ENCODE results near the gene MZT1. TPM values are rescaled to one million over a fixed set of nuclear protein-coding genes. Genes with fewer than 3 reads are reported as not detected.

The MZT1 gene
- total and polyA plus RNA-seq, 10 of the 15 experiments (the other 5 are each of a cell fraction or from before 2014, with no cell fraction given) = 16.2 to 47.6 (median 25.4) TPM

DNA sequence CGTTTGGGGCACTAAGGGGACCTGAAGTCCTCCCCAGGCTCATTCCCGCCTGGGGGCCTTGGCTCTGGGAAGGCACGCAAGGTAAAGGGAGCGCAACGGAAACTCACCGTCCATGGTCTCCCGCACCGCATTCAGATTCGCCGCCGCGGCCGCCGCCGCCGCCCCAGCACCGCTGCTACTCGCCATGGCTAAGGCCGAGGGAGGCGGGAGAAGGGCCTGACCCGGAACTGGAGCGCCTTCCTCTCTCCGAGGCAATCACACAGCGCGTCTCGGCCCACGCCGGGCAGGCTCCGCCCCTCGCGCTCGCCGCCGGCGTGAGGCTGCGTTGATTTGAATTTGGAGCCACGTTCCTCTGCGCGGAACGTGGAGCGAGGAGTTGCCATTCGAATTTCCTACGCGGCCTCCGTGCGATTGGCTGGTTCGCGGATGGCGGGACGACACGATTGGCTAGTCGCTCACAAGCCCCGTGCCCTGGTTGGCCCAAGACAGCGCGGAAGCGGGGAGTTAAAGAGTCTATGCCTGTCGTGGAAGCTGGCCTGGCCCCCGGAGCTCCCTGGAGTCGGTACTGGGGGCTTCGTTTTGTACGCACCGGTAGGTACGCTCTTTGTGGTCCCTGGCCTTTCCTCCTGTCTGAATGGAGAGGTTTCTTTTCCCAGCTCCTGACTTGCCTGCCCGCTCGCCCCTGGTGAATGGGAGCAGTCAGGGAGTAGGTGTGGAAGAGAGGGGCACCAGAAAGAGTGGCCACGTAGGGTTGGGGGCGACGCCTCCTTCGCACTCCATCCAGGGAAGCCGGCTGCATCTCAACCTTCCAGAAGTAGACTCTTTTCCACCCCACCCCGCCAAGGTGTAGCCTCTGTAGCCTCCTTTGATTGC lies at the start of gene MZT1, which contains the start of gene BORA (continued):
- no peak for TF ChIP-seq TARDBP (IDR thresholded peaks at IDR 0.05; ENCODE audit: borderline replicate concordance)
- TF ChIP-seq STAT1 (conservative IDR thresholded peaks at IDR 0.05) = no peak
- peak; percentile 57; the same call in 1 of the 2 replicates for TF ChIP-seq PML (IDR thresholded peaks at IDR 0.05; ENCODE audit: low read length)
- no peak for TF ChIP-seq SIX5 (IDR thresholded peaks at IDR 0.05; ENCODE audit: low read depth, low read length, severe bottlenecking)
- TF ChIP-seq HDAC6 (IDR thresholded peaks at IDR 0.05; ENCODE audit: unreplicated experiment) = peak; percentile 36
- peak; percentile 34 for TF ChIP-seq POLR2AphosphoS2 (IDR thresholded peaks at IDR 0.05; ENCODE audit: low read depth, low read length)
- no peak; the same call in 1 of the 2 replicates for TF ChIP-seq BACH1 (IDR thresholded peaks at IDR 0.05; ENCODE audit: borderline replicate concordance)
- TF ChIP-seq TCF7 (IDR thresholded peaks at IDR 0.05; ENCODE audit: borderline replicate concordance) = no peak
- no peak for TF ChIP-seq SMC3 (IDR thresholded peaks at IDR 0.05; ENCODE audit: borderline replicate concordance, low read length)
- TF ChIP-seq, protein P1, sequence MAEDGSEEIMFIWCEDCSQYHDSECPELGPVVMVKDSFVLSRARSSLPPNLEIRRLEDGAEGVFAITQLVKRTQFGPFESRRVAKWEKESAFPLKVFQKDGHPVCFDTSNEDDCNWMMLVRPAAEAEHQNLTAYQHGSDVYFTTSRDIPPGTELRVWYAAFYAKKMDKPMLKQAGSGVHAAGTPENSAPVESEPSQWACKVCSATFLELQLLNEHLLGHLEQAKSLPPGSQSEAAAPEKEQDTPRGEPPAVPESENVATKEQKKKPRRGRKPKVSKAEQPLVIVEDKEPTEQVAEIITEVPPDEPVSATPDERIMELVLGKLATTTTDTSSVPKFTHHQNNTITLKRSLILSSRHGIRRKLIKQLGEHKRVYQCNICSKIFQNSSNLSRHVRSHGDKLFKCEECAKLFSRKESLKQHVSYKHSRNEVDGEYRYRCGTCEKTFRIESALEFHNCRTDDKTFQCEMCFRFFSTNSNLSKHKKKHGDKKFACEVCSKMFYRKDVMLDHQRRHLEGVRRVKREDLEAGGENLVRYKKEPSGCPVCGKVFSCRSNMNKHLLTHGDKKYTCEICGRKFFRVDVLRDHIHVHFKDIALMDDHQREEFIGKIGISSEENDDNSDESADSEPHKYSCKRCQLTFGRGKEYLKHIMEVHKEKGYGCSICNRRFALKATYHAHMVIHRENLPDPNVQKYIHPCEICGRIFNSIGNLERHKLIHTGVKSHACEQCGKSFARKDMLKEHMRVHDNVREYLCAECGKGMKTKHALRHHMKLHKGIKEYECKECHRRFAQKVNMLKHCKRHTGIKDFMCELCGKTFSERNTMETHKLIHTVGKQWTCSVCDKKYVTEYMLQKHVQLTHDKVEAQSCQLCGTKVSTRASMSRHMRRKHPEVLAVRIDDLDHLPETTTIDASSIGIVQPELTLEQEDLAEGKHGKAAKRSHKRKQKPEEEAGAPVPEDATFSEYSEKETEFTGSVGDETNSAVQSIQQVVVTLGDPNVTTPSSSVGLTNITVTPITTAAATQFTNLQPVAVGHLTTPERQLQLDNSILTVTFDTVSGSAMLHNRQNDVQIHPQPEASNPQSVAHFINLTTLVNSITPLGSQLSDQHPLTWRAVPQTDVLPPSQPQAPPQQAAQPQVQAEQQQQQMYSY (CRISPR knock-in tag; IDR thresholded peaks at IDR 0.05) = no peak
- no peak for TF ChIP-seq RAD51 (IDR thresholded peaks at IDR 0.05)
- no peak for TF ChIP-seq EZH2 (IDR thresholded peaks at IDR 0.05; ENCODE audit: borderline replicate concordance, control insufficient read depth, low read depth, low read length)
- TF ChIP-seq ZBED1 (IDR thresholded peaks at IDR 0.05; ENCODE audit: borderline replicate concordance) = no peak
- peak; percentile 81; the same call in 1 of the 2 replicates for TF ChIP-seq CREB1 (IDR thresholded peaks at IDR 0.05; ENCODE audit: low read depth)
- no peak for TF ChIP-seq FOXK2 (IDR thresholded peaks at IDR 0.05)
- TF ChIP-seq POU2F2 (IDR thresholded peaks at IDR 0.05; ENCODE audit: borderline replicate concordance, low read depth, low read length) = peak; percentile 83; the same call in 2 of the 3 replicates
- TF ChIP-seq ZBTB11 (CRISPR knock-in tag; IDR thresholded peaks at IDR 0.05) = peak; percentile 13; the same call in 1 of the 2 replicates
- 0 out of 2 replicates have a peak, but pooled peaks have one; percentile 56 for TF ChIP-seq LARP7 (IDR thresholded peaks at IDR 0.05)
- TF ChIP-seq TBL1XR1 (IDR thresholded peaks at IDR 0.05; ENCODE audit: low read depth, low read length) = no peak
- peak; percentile 93 for TF ChIP-seq CHD2 (IDR thresholded peaks at IDR 0.05; ENCODE audit: borderline replicate concordance, low read depth, low read length)
- TF ChIP-seq MYC (IDR thresholded peaks at IDR 0.05; ENCODE audit: insufficient read depth, insufficient read length, insufficient replicate concordance, low read length, severe bottlenecking) = no peak
- TF ChIP-seq RAD21 (IDR thresholded peaks at IDR 0.05; ENCODE audit: insufficient read depth, low read depth, low read length) = no peak
- TF ChIP-seq BCL11A (IDR thresholded peaks at IDR 0.05; ENCODE audit: low read depth, low read length) = no peak
- TF ChIP-seq HDGF (IDR thresholded peaks at IDR 0.05) = 0 out of 2 replicates have a peak, but pooled peaks have one; percentile 88

All from GM12878 (cell line).